Endothelial cell (in vitro differentiated cells): ENCODE results near the gene OSBPL6. TPM values are rescaled to one million over a fixed set of nuclear protein-coding genes. Genes with fewer than 3 reads are reported as not detected.

Experiments used
- DNase-seq: peaks from one replicate; pipeline ENCODE4 v3.0.0; 2021; ENCODE audit warnings: low spot score
- H3K27ac Mint-ChIP-seq: one replicate; pipeline ENCODE4 v1.8.0; 2021; ENCODE audit warnings: mixed read lengths, inconsistent platforms; ENCODE audit not compliant: unreplicated experiment
- H3K27me3 Mint-ChIP-seq: one replicate; pipeline ENCODE4 v1.8.0; 2021; ENCODE audit warnings: mild to moderate bottlenecking, moderate library complexity, mixed read lengths, inconsistent platforms; ENCODE audit not compliant: unreplicated experiment
- H3K36me3 Mint-ChIP-seq: one replicate; pipeline ENCODE4 v1.8.0; 2021; ENCODE audit warnings: mild to moderate bottlenecking, low read depth, mixed read lengths, inconsistent platforms; ENCODE audit not compliant: unreplicated experiment
- H3K4me1 Mint-ChIP-seq: one replicate; pipeline ENCODE4 v1.8.0; 2021; ENCODE audit warnings: mild to moderate bottlenecking, mixed read lengths, inconsistent platforms; ENCODE audit not compliant: unreplicated experiment
- H3K4me3 Mint-ChIP-seq: one replicate; pipeline ENCODE4 v1.8.0; 2021; ENCODE audit warnings: mild to moderate bottlenecking, mixed read lengths, inconsistent platforms; ENCODE audit not compliant: unreplicated experiment
- H3K9me3 Mint-ChIP-seq: one replicate; pipeline ENCODE4 v1.8.0; 2021; ENCODE audit warnings: mixed read lengths, inconsistent platforms; ENCODE audit not compliant: unreplicated experiment
- CTCF ChIP-seq: fragments of 200-600 bp; sonication (generic); IDR thresholded peaks from one replicate; pipeline ENCODE4 v1.5.0; 2021; ENCODE audit warnings: antibody characterized with exemption; ENCODE audit not compliant: unreplicated experiment
- total RNA-seq: library from RNA; stranded (reverse); fragmentation: NEBNext Ultra II Directional; extraction: Animal tissue kit (Norgen Biotek cat#: 25700); gene quantifications from one replicate; pipeline ENCODE4 v1.2.1, GENCODE V29; 2021; ENCODE audit not compliant: unreplicated experiment

The OSBPL6 gene
- total RNA-seq, 1 donor from 2014 or later = 3.0 TPM

GRCh38 chr2:178363252-178363651, 168.9 kb downstream of the OSBPL6 start:
- H3K27ac Mint-ChIP-seq = no peak overlapping the region
- no peak for DNase-seq
- TF ChIP-seq CTCF = no peak
- no peaks in the 10 kb centered on the region for H3K27me3 Mint-ChIP-seq
- no peaks in the 10 kb centered on the region for H3K36me3 Mint-ChIP-seq
- no peak overlapping the region for H3K4me3 Mint-ChIP-seq
- H3K9me3 Mint-ChIP-seq = no peaks in the 10 kb centered on the region
- no peaks in the 10 kb centered on the region for H3K4me1 Mint-ChIP-seq

GRCh38 chr2:178365116-178365515, 170.8 kb downstream of the OSBPL6 start:
- no peak for DNase-seq
- Mint-ChIP-seq H3K9me3 (no peaks in the 10 kb centered on the region), H3K4me3 (no peak overlapping the region), H3K27ac (no peak overlapping the region), H3K4me1 (no peaks in the 10 kb centered on the region), H3K36me3 (no peaks in the 10 kb centered on the region), H3K27me3 (no peaks in the 10 kb centered on the region)
- TF ChIP-seq CTCF = no peak

GRCh38 chr2:178366412-178366811, 172.1 kb downstream of the OSBPL6 start:
- no peak for TF ChIP-seq CTCF
- Mint-ChIP-seq H3K27me3 (no peaks in the 10 kb centered on the region), H3K9me3 (no peaks in the 10 kb centered on the region), H3K4me1 (no peaks in the 10 kb centered on the region), H3K27ac (no peak overlapping the region), H3K36me3 (no peaks in the 10 kb centered on the region), H3K4me3 (no peak overlapping the region)
- no peak for DNase-seq

DNA sequence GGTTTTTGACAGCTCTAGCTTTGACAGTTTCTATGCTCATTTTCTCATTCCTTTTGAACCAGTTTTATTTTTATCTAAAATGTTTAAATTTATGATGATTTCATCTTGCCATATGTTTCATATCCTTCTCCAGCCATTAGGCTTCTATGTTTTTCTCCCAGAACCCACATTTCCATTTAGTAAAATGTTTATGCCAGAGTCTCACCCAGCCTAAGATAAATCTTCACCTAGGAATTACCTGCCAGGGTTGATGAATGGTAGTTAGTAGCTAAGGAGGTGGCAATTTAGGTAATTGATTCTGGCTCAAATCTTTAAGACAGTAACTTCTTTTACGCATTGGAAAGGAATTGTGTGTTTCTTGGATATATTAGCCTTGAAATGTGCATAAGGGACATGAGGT, 173.0 kb downstream of the OSBPL6 start:
- TF ChIP-seq CTCF = no peak
- Mint-ChIP-seq H3K27me3 (no peaks in the 10 kb centered on the region), H3K27ac (no peak overlapping the region), H3K9me3 (no peaks in the 10 kb centered on the region), H3K4me3 (no peak overlapping the region), H3K4me1 (no peaks in the 10 kb centered on the region), H3K36me3 (no peaks in the 10 kb centered on the region)
- DNase-seq = no peak

- peaks cover 3% of the 10 kb centered on the region for H3K4me1 Mint-ChIP-seq
- no peak for TF ChIP-seq CTCF
- no peak for DNase-seq
- H3K4me3 Mint-ChIP-seq = no peak overlapping the region
- H3K27ac Mint-ChIP-seq = no peak overlapping the region
- no peaks in the 10 kb centered on the region for H3K36me3 Mint-ChIP-seq
- peaks cover 3% of the 10 kb centered on the region for H3K27me3 Mint-ChIP-seq
- no peaks in the 10 kb centered on the region for H3K9me3 Mint-ChIP-seq
These were observed 180.6 kb downstream of the OSBPL6 start for GRCh38 chr2:178374865-178375264.
